HepG2 (cell line): ENCODE results near the gene P4HB. TPM values are rescaled to one million over a fixed set of nuclear protein-coding genes. Genes with fewer than 3 reads are reported as not detected.

Experiments
- CBX2 ChIP-seq, 2 experiments: fragments of 200-600 bp in 1 of 2; sonication (generic); formaldehyde crosslinking in 1 of 2; IDR thresholded peaks; 2 replicates each; pipeline versions ENCODE4 v1.7.0 to v1.8.1; 2018 to 2022; ENCODE audit warnings: low read depth in 2 of 2, low read length in 1 of 2, mild to moderate bottlenecking in 1 of 2, missing genetic modification reagents in 1 of 2
- CHCHD3 ChIP-seq: sonication (generic); formaldehyde crosslinking; IDR thresholded peaks from 2 replicates; pipeline ENCODE4 v1.8.0; 2022; ENCODE audit warnings: mild to moderate bottlenecking, missing genetic modification reagents, moderate library complexity
- ESRRA ChIP-seq: sonication (generic); formaldehyde crosslinking; IDR thresholded peaks from 2 replicates; pipeline ENCODE4 v1.5.1; 2020; ENCODE audit warnings: mild to moderate bottlenecking, low read depth, missing genetic modification reagents
- HMGA1 ChIP-seq: sonication (generic); formaldehyde crosslinking; conservative IDR thresholded peaks from 2 replicates; pipeline ENCODE4 v1.4.0; 2020; ENCODE audit warnings: missing genetic modification reagents
- HNRNPUL1 ChIP-seq: fragments of 200-400 bp; formaldehyde crosslinking; IDR thresholded peaks from 2 replicates; pipeline ENCODE4 v1.6.1; 2017; ENCODE audit warnings: low read depth, mild to moderate bottlenecking, low read length, moderate library complexity
- KLF12 ChIP-seq: sonication (generic); formaldehyde crosslinking; IDR thresholded peaks from 2 replicates; pipeline ENCODE4 v1.4.0; 2020; ENCODE audit warnings: missing genetic modification reagents, borderline replicate concordance
- NFIC ChIP-seq: IDR thresholded peaks from 2 replicates; pipeline ENCODE4 v1.6.1; 2012; ENCODE audit warnings: mild to moderate bottlenecking, low read length, inconsistent platforms
- RBM39 ChIP-seq: fragments of 200-400 bp; formaldehyde crosslinking; IDR thresholded peaks from one replicate; pipeline ENCODE4 v1.6.1; 2018; ENCODE audit warnings: antibody characterized with exemption, mild to moderate bottlenecking, low read depth, low read length; ENCODE audit not compliant: poor library complexity, severe bottlenecking
- SCMH1 ChIP-seq: sonication (generic); formaldehyde crosslinking; IDR thresholded peaks from 2 replicates; pipeline ENCODE4 v1.9.0; 2021; ENCODE audit warnings: missing genetic modification reagents, mild to moderate bottlenecking, borderline replicate concordance
- SNAPC2 ChIP-seq: sonication (generic); formaldehyde crosslinking; IDR thresholded peaks from 2 replicates; pipeline ENCODE4 v1.8.1; 2022; ENCODE audit warnings: mild to moderate bottlenecking, missing genetic modification reagents
- SPEN ChIP-seq: sonication (generic); formaldehyde crosslinking; IDR thresholded peaks from 2 replicates; pipeline ENCODE4 v1.5.1; 2020; ENCODE audit warnings: low read depth, mild to moderate bottlenecking, missing genetic modification reagents
- ZKSCAN5 ChIP-seq: sonication (generic); formaldehyde crosslinking; IDR thresholded peaks from 2 replicates; pipeline ENCODE4 v1.5.1; 2020; ENCODE audit warnings: mild to moderate bottlenecking, missing genetic modification reagents
- ZNF224 ChIP-seq: sonication (generic); formaldehyde crosslinking; IDR thresholded peaks from 2 replicates; pipeline ENCODE4 v1.5.0; 2020; ENCODE audit warnings: mild to moderate bottlenecking, missing genetic modification reagents
- ZNF263 ChIP-seq: sonication (generic); formaldehyde crosslinking; IDR thresholded peaks from 2 replicates; pipeline ENCODE4 v1.4.0; 2020; ENCODE audit warnings: missing genetic modification reagents
- ZNF3 ChIP-seq: IDR thresholded peaks from 2 replicates; pipeline ENCODE4 v1.7.0; 2017; ENCODE audit warnings: inconsistent platforms
- ZNF747 ChIP-seq: sonication (generic); formaldehyde crosslinking; IDR thresholded peaks from 2 replicates; pipeline ENCODE4 v1.8.1; 2023; ENCODE audit warnings: missing genetic modification reagents, mild to moderate bottlenecking, borderline replicate concordance
- ZNF780A ChIP-seq: sonication (generic); formaldehyde crosslinking; IDR thresholded peaks from 2 replicates; pipeline ENCODE4 v1.8.0; 2022; ENCODE audit warnings: mild to moderate bottlenecking, missing genetic modification reagents, moderate library complexity
- ZNF781 ChIP-seq: sonication (generic); formaldehyde crosslinking; IDR thresholded peaks from 2 replicates; pipeline ENCODE4 v1.5.1; 2020; ENCODE audit warnings: borderline replicate concordance, mild to moderate bottlenecking, missing genetic modification reagents; ENCODE audit errors: not compliant biosample characterization
- polyA plus RNA-seq, 8 experiments: library from polyadenylated mRNA; depleted of rRNA in 3 of 8; stranded (reverse) in 7 of 8; unstranded in 1 of 8; fragments of >200 nt; fragmentation: Illumina TruSeq in 4 of 8; extraction: Trizol in 4 of 8; gene quantifications; 2 replicates each; pipeline versions ENCODE4 v1.2.1 to v1.2.3, GENCODE V29; 2011 to 2016; ENCODE audit warnings: low read depth in 4 of 8, missing spikeins in 1 of 8, mixed read lengths in 1 of 8; ENCODE audit not compliant: insufficient read depth in 1 of 8
- total RNA-seq, 5 experiments: library from RNA; depleted of rRNA; stranded (reverse); fragments of >200 nt; fragmentation: Illumina TruSeq; extraction: Trizol; gene quantifications; 2 replicates each; pipeline ENCODE4 v1.2.3, GENCODE V29; 2016; ENCODE audit warnings: low read depth in 1 of 5
- TF ChIP-seq, protein P1 (sequence below): sonication (generic); formaldehyde crosslinking; IDR thresholded peaks from 2 replicates; pipeline ENCODE4 v1.4.0; 2020; ENCODE audit warnings: missing genetic modification reagents
- TF ChIP-seq, protein P2 (sequence below): sonication (generic); formaldehyde crosslinking; IDR thresholded peaks from 2 replicates; pipeline ENCODE4 v1.5.0; 2020; ENCODE audit warnings: mild to moderate bottlenecking, missing genetic modification reagents
- TF ChIP-seq, protein P3 (sequence below): sonication (generic); formaldehyde crosslinking; conservative IDR thresholded peaks from 2 replicates; pipeline ENCODE4 v1.8.0; 2022; ENCODE audit warnings: mild to moderate bottlenecking, moderate library complexity, missing genetic modification reagents
- TF ChIP-seq, protein P4 (sequence below): sonication (generic); formaldehyde crosslinking; IDR thresholded peaks from 2 replicates; pipeline ENCODE4 v1.4.0; 2020; ENCODE audit warnings: missing genetic modification reagents

P4HB gene
- total and polyA plus RNA-seq, 2 of the 13 experiments (the other 11 are each of a cell fraction or from before 2014, with no cell fraction given), result 185 to 782 TPM

DNA sequence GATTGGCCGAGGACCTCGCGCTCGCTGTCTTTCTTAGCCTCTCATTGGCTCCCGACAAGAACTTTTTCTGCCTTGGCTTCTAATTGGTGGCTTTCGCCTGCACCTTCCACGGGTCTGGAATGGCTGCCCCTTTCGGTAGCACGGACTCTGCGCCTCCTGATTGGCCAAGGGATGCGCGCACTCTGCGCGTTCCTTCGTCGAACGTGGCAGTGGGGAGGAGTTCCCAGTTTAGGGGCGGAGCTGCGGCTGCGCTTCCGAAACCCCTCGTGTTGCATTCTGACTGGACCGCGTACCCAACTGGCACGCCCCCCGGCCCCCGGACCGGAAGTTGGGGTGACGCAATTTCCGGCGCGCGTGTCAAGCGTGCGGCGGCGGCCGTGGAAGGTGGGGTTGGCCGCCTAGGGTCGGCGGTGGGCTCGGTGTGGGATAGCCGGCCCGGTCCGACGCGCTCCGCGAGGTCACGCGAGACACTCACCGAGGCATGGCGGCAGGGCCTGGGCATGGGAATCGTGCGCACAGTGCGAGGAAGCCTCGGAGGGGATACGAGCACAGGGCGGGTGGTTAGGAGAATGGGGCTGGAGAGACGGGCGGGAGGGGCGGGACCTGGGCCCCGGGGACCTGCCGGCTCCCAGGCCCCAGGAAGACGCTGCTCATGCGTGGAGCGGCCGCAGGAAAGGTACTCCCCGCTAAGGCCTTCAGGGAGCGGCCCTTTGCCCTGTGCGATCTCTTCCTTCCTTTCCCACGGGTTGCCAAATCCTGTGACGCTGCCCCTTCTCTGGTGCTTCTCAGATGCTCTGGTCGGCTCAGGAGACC is 627 bp upstream of the P4HB start (continued):
- peak; percentile 93; the same call in 1 of the 2 replicates for TF ChIP-seq CHCHD3 (CRISPR knock-in tag)
- TF ChIP-seq, protein P1, sequence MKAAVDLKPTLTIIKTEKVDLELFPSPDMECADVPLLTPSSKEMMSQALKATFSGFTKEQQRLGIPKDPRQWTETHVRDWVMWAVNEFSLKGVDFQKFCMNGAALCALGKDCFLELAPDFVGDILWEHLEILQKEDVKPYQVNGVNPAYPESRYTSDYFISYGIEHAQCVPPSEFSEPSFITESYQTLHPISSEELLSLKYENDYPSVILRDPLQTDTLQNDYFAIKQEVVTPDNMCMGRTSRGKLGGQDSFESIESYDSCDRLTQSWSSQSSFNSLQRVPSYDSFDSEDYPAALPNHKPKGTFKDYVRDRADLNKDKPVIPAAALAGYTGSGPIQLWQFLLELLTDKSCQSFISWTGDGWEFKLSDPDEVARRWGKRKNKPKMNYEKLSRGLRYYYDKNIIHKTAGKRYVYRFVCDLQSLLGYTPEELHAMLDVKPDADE, result no peak
- 0 out of 2 replicates have a peak, but pooled peaks have one; percentile 58 for TF ChIP-seq ZNF224 (CRISPR knock-in tag)
- TF ChIP-seq CBX2 (IDR thresholded peaks at IDR 0.05; ENCODE audit: low read depth, low read length), result no peak
- 0 out of 2 replicates have a peak, but pooled peaks have one; percentile 74 for TF ChIP-seq CBX2 (CRISPR knock-in tag; IDR thresholded peaks at IDR 0.05; ENCODE audit: low read depth)
- TF ChIP-seq SCMH1 (CRISPR knock-in tag), result no peak
- peak; percentile 10 for TF ChIP-seq ZNF263
- peak; percentile 71 for TF ChIP-seq RBM39
- TF ChIP-seq, protein P2, sequence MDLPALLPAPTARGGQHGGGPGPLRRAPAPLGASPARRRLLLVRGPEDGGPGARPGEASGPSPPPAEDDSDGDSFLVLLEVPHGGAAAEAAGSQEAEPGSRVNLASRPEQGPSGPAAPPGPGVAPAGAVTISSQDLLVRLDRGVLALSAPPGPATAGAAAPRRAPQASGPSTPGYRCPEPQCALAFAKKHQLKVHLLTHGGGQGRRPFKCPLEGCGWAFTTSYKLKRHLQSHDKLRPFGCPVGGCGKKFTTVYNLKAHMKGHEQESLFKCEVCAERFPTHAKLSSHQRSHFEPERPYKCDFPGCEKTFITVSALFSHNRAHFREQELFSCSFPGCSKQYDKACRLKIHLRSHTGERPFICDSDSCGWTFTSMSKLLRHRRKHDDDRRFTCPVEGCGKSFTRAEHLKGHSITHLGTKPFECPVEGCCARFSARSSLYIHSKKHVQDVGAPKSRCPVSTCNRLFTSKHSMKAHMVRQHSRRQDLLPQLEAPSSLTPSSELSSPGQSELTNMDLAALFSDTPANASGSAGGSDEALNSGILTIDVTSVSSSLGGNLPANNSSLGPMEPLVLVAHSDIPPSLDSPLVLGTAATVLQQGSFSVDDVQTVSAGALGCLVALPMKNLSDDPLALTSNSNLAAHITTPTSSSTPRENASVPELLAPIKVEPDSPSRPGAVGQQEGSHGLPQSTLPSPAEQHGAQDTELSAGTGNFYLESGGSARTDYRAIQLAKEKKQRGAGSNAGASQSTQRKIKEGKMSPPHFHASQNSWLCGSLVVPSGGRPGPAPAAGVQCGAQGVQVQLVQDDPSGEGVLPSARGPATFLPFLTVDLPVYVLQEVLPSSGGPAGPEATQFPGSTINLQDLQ (CRISPR knock-in tag), result 0 out of 2 replicates have a peak, but pooled peaks have one; percentile 85
- TF ChIP-seq NFIC, result no peak
- no peak for TF ChIP-seq ZKSCAN5 (CRISPR knock-in tag)
- TF ChIP-seq ZNF780A (CRISPR knock-in tag), result no peak
- TF ChIP-seq, protein P3, sequence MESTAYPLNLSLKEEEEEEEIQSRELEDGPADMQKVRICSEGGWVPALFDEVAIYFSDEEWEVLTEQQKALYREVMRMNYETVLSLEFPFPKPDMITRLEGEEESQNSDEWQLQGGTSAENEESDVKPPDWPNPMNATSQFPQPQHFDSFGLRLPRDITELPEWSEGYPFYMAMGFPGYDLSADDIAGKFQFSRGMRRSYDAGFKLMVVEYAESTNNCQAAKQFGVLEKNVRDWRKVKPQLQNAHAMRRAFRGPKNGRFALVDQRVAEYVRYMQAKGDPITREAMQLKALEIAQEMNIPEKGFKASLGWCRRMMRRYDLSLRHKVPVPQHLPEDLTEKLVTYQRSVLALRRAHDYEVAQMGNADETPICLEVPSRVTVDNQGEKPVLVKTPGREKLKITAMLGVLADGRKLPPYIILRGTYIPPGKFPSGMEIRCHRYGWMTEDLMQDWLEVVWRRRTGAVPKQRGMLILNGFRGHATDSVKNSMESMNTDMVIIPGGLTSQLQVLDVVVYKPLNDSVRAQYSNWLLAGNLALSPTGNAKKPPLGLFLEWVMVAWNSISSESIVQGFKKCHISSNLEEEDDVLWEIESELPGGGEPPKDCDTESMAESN (CRISPR knock-in tag), result peak; percentile 95
- TF ChIP-seq SPEN (CRISPR knock-in tag), result peak; percentile 96
- TF ChIP-seq ZNF781, result peak; percentile 12
- peak; percentile 67; the same call in 1 of the 2 replicates for TF ChIP-seq ESRRA
- peak; percentile 94 for TF ChIP-seq ZNF747 (CRISPR knock-in tag)
- no peak; the same call in 1 of the 2 replicates for TF ChIP-seq ZNF3 (CRISPR knock-in tag)
- TF ChIP-seq HNRNPUL1, result no peak
- no peak for TF ChIP-seq SNAPC2 (CRISPR knock-in tag)
- TF ChIP-seq, protein P4, sequence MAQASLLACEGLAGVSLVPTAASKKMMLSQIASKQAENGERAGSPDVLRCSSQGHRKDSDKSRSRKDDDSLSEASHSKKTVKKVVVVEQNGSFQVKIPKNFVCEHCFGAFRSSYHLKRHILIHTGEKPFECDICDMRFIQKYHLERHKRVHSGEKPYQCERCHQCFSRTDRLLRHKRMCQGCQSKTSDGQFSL (CRISPR knock-in tag), result 0 out of 2 replicates have a peak, but pooled peaks have one; percentile 83
- TF ChIP-seq HMGA1 (CRISPR knock-in tag), result no peak
- peak; percentile 93 for TF ChIP-seq KLF12 (CRISPR knock-in tag)
